Loucy (cell line): Measurements from ENCODE around the gene COPS7A.
A peak's percentile ranks its signal among the peaks of the same experiment; 100 is the strongest.

ENCODE experiments used
- H2AFZ ChIP-seq: fragments of 200-600 bp; sonication (generic); 2 replicates; pipeline ENCODE4 v1.6.0; 2016; ENCODE audit warnings: antibody characterized with exemption, mild to moderate bottlenecking, low read length, moderate library complexity
- H3F3A ChIP-seq: fragments of 200-600 bp; 2 replicates; pipeline ENCODE4 v1.6.0; 2016; ENCODE audit warnings: antibody characterized with exemption, low read depth, mild to moderate bottlenecking
- H3K27me3 ChIP-seq: fragments of 200-600 bp; sonication (generic); 2 replicates; pipeline ENCODE4 v1.6.1; 2014; ENCODE audit warnings: low read length, mild to moderate bottlenecking; ENCODE audit not compliant: insufficient read depth, poor library complexity, severe bottlenecking
- H3K36me3 ChIP-seq: fragments of 200-600 bp; sonication (generic); 2 replicates; pipeline ENCODE4 v1.6.1; 2016; ENCODE audit warnings: low read length; ENCODE audit not compliant: insufficient read depth
- H3K4me1 ChIP-seq: fragments of 200-600 bp; sonication (generic); 2 replicates; pipeline ENCODE4 v1.5.1; 2014; ENCODE audit warnings: low read length, mild to moderate bottlenecking; ENCODE audit not compliant: insufficient read depth, poor library complexity, severe bottlenecking
- H3K4me2 ChIP-seq: fragments of 200-600 bp; sonication (generic); 2 replicates; pipeline ENCODE4 v1.6.0; 2014; ENCODE audit warnings: antibody characterized with exemption, low read length, low read depth, mild to moderate bottlenecking; ENCODE audit not compliant: poor library complexity, severe bottlenecking
- H3K4me3 ChIP-seq: fragments of 200-600 bp; sonication (generic); 2 replicates; pipeline ENCODE4 v1.5.1; 2014; ENCODE audit warnings: low read length, mild to moderate bottlenecking, mixed read lengths; ENCODE audit not compliant: poor library complexity, severe bottlenecking
- H3K79me2 ChIP-seq: fragments of 200-600 bp; sonication (generic); 2 replicates; pipeline ENCODE4 v1.6.1; 2014; ENCODE audit warnings: low read length; ENCODE audit not compliant: insufficient read depth
- H3K9ac ChIP-seq: fragments of 200-600 bp; sonication (generic); 2 replicates; pipeline ENCODE4 v1.6.0; 2014; ENCODE audit warnings: mild to moderate bottlenecking, low read depth, low read length, moderate library complexity; ENCODE audit not compliant: poor library complexity, severe bottlenecking
- H3K9me2 ChIP-seq: fragments of 200-600 bp; sonication (generic); replicated peaks from 2 replicates; pipeline ENCODE4 v1.6.1; 2016; ENCODE audit warnings: low read depth, low read length, mixed read lengths
- H3K9me3 ChIP-seq: fragments of 200-600 bp; sonication (generic); 2 replicates; pipeline ENCODE4 v1.6.1; 2014; ENCODE audit warnings: mild to moderate bottlenecking, antibody characterized with exemption, low read length, low read depth; ENCODE audit not compliant: insufficient read depth
- H4K20me1 ChIP-seq: fragments of 200-600 bp; sonication (generic); 2 replicates; pipeline ENCODE4 v1.6.0; 2014; ENCODE audit warnings: antibody characterized with exemption, low read length, mild to moderate bottlenecking; ENCODE audit not compliant: insufficient read depth, poor library complexity, severe bottlenecking
- CTCF ChIP-seq: fragments of 200-600 bp; sonication (generic); conservative IDR thresholded peaks from 2 replicates; pipeline ENCODE4 v1.5.1; 2014; ENCODE audit warnings: mild to moderate bottlenecking, antibody characterized with exemption, low read length
- EZH2phosphoT487 ChIP-seq: fragments of 200-600 bp; IDR thresholded peaks from 2 replicates; pipeline ENCODE4 v1.6.1; 2018; ENCODE audit warnings: antibody characterized with exemption, mild to moderate bottlenecking, moderate library complexity, borderline replicate concordance

COPS7A gene

DNA sequence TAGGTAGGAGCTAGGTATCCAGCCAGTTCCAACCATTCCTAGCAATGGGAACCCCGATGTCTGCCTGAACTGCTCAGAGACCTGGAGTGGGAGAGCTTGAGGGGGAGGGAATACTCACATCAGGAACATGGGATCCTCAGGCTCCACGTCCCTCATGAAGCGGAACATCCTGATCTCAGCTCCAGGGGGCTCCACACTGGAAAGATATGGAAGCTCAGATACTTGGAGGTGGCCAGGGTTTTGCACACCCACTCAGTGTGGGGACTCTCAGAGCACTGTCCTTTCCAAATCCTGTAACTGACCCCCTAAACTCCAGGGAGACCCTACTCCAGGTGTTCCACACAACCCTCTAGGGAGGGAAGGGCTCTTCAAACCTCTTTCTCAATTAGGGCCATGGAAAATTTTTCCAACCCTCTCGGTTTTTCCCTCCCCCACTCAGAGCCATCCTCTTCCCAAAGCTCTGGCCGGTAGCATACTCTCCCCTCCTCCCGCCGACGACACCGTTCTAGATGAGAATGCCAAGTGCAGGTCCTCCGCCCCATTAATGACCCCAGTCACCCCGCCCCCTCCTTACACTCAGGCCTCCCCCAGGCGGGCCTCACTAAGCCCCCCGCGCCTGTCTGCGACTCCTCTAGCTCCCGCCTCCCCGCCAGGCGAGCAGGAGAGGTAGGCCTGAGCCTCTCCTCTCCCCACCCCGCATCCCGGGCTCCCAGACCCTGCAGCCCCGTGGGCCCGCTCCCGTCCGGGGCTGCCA lies 28.5 kb downstream of the COPS7A start:
- Histone ChIP-seq H3F3A (no peaks in the 10 kb centered on the region), H4K20me1 (peaks cover 13% of the 10 kb centered on the region), H3K9me3 (no peaks in the 10 kb centered on the region), H3K9me2 (no peaks in the 10 kb centered on the region), H3K4me2 (peak overlapping the region; percentile 98), H3K79me2 (peaks cover 30% of the 10 kb centered on the region), H3K4me3 (peak overlapping the region; percentile 87), H3K9ac (peak overlapping the region; percentile 97), H3K36me3 (peaks cover 25% of the 10 kb centered on the region; the same call in 1 of the 2 replicates), H2AFZ (peak overlapping the region; percentile 68), H3K27me3 (peaks cover 3% of the 10 kb centered on the region), H3K4me1 (peaks cover 26% of the 10 kb centered on the region)
- TF ChIP-seq CTCF (no peak; the same call in 1 of the 2 replicates), EZH2phosphoT487 (no peak)

- H3K9me2 ChIP-seq = no peaks in the 10 kb centered on the region
- peak within 1 kb of the TSS; percentile 68 for H2AFZ ChIP-seq
- peaks cover 13% of the 10 kb centered on the region for H4K20me1 ChIP-seq
- H3K4me3 ChIP-seq = peak within 1 kb of the TSS; percentile 87
- peaks cover 3% of the 10 kb centered on the region for H3K27me3 ChIP-seq
- H3K4me2 ChIP-seq = peak within 1 kb of the TSS; percentile 98
- peaks cover 26% of the 10 kb centered on the region for H3K4me1 ChIP-seq
- no peaks in the 10 kb centered on the region for H3F3A ChIP-seq
- H3K9ac ChIP-seq = peak within 1 kb of the TSS; percentile 97
- TF ChIP-seq CTCF (peak; percentile 91), EZH2phosphoT487 (no peak)
- H3K36me3 ChIP-seq = peaks cover 17% of the 10 kb centered on the region; the same call in 1 of the 2 replicates
- no peaks in the 10 kb centered on the region for H3K9me3 ChIP-seq
- H3K79me2 ChIP-seq = peaks cover 30% of the 10 kb centered on the region
These were observed 29.3 kb downstream of the COPS7A start, which contains the start of gene MLF2 for GRCh38 chr12:6752921-6753771. Gene MLF2, minus strand, starts transcription at chr12:6753141. Its CDS starts 807 bp downstream, at chr12:6752334.

- no peak for TF ChIP-seq EZH2phosphoT487
- TF ChIP-seq CTCF = no peak
- Histone ChIP-seq H3K36me3 (peaks cover 14% of the 10 kb centered on the region; the same call in 1 of the 2 replicates), H3K9me3 (no peaks in the 10 kb centered on the region), H3K4me3 (peak overlapping the region; percentile 87), H3K4me1 (peaks cover 29% of the 10 kb centered on the region), H3K79me2 (peaks cover 30% of the 10 kb centered on the region), H3K4me2 (peak overlapping the region; percentile 98), H2AFZ (peak overlapping the region; percentile 43; the same call in 1 of the 2 replicates), H3K27me3 (peaks cover 3% of the 10 kb centered on the region), H4K20me1 (peaks cover 13% of the 10 kb centered on the region), H3K9me2 (no peaks in the 10 kb centered on the region), H3K9ac (peak overlapping the region; percentile 97), H3F3A (no peaks in the 10 kb centered on the region)
These were observed 30.0 kb downstream of the COPS7A start for GRCh38 chr12:6753772-6754356.
